Esophagus squamous epithelium (tissue), 5 donors: ENCODE results near the gene PLOD2. TPM values are rescaled to one million over a fixed set of nuclear protein-coding genes. Genes with fewer than 3 reads are reported as not detected.

Experiments
- DNase-seq: peaks from one replicate; lab custom pipeline; 2025; lab: John Stamatoyannopoulos, UW
- H3K27ac ChIP-seq, 4 donors: fragments of 200-600 bp; sonication (generic); one replicate each; pipeline ENCODE4 v1.5.1; 2016 to 2019; ENCODE audit warnings: mild to moderate bottlenecking in 1 of 4
- H3K27me3 ChIP-seq, 4 donors: fragments of 200-600 bp; sonication (generic); 1 replicate in 3 of 4; 2 replicates in 1 of 4; pipeline versions ENCODE4 v1.5.1 to v1.6.0; 2017 to 2021; ENCODE audit warnings: antibody characterized with exemption in 1 of 4
- H3K36me3 ChIP-seq, 3 donors: fragments of 200-600 bp; sonication (generic); one replicate each; pipeline ENCODE4 v1.5.1; 2016 to 2019
- H3K4me1 ChIP-seq, 3 donors: fragments of 200-600 bp; sonication (generic); one replicate each; pipeline ENCODE4 v1.5.1; 2017 to 2019
- H3K4me3 ChIP-seq, 4 donors: fragments of 200-600 bp; sonication (generic); 1 replicate in 3 of 4; 2 replicates in 1 of 4; pipeline ENCODE4 v1.5.1; 2016 to 2019; ENCODE audit warnings: mild to moderate bottlenecking in 2 of 4, moderate library complexity in 1 of 4
- H3K9me3 ChIP-seq, 3 donors: fragments of 200-600 bp; sonication (generic); one replicate each; pipeline ENCODE4 v1.5.1; 2016 to 2019
- POLR2A ChIP-seq, 4 donors: fragments of 450-650 bp; IDR thresholded peaks; one replicate each; pipeline ENCODE4 v1.6.1; 2017; ENCODE audit warnings: antibody characterized with exemption in 4 of 4, mild to moderate bottlenecking in 4 of 4, moderate library complexity in 3 of 4
- WGBS, 2 donors: methylation state at CpG; one replicate each; pipeline ENCODE4 v1.1.5; 2018; 5-methylcytosine and 5-hydroxymethylcytosine counted together
- intact Hi-C: fragments of 100-400 bp; cut with DNase I; formaldehyde crosslinking; loops from one replicate; pipeline ENCODE4 v1.15.0; 2022
- total RNA-seq, 4 donors: library from RNA; depleted of rRNA; stranded (reverse); fragments of >200 nt; gene quantifications; one replicate each; pipeline ENCODE4 v1.1.0, GENCODE V29; 2016
- TF ChIP-seq, protein P1 (sequence below), 6 experiments: fragments of 450-650 bp in 4 of 6; fragments of 200-600 bp in 2 of 6; sonication (generic) in 2 of 6; IDR thresholded peaks; one replicate each; pipeline ENCODE4 v1.5.1; 2016 to 2019; ENCODE audit warnings: antibody characterized with exemption in 6 of 6, mild to moderate bottlenecking in 4 of 6, moderate library complexity in 4 of 6
- donor health status: DM: yes; HTN: yes; CAD: no.

The PLOD2 gene
- total RNA-seq, 4 donors from 2014 or later: 13.3 to 29.1 (median 23.2) TPM

- no peak for TF ChIP-seq POLR2A (IDR thresholded peaks at IDR 0.05)
- TF ChIP-seq, protein P1, sequence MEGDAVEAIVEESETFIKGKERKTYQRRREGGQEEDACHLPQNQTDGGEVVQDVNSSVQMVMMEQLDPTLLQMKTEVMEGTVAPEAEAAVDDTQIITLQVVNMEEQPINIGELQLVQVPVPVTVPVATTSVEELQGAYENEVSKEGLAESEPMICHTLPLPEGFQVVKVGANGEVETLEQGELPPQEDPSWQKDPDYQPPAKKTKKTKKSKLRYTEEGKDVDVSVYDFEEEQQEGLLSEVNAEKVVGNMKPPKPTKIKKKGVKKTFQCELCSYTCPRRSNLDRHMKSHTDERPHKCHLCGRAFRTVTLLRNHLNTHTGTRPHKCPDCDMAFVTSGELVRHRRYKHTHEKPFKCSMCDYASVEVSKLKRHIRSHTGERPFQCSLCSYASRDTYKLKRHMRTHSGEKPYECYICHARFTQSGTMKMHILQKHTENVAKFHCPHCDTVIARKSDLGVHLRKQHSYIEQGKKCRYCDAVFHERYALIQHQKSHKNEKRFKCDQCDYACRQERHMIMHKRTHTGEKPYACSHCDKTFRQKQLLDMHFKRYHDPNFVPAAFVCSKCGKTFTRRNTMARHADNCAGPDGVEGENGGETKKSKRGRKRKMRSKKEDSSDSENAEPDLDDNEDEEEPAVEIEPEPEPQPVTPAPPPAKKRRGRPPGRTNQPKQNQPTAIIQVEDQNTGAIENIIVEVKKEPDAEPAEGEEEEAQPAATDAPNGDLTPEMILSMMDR (IDR thresholded peaks at IDR 0.05): no peak
- Histone ChIP-seq H3K36me3 (no peaks in the 10 kb centered on the region), H3K27me3 (peaks cover 0 to 11% (median 0%) of the 10 kb centered on the region in 4 donors), H3K4me1 (peaks cover 0 to 64% (median 33%) of the 10 kb centered on the region in 3 donors), H3K9me3 (no peaks in the 10 kb centered on the region), H3K4me3 (no peak overlapping the region), H3K27ac (no peak overlapping the region)
- intact Hi-C loops: no loop called here
- DNase-seq: no peak
Measured at GRCh38 chr3:146164506-146164905, 3.5 kb upstream of the PLOD2 start.

DNA sequence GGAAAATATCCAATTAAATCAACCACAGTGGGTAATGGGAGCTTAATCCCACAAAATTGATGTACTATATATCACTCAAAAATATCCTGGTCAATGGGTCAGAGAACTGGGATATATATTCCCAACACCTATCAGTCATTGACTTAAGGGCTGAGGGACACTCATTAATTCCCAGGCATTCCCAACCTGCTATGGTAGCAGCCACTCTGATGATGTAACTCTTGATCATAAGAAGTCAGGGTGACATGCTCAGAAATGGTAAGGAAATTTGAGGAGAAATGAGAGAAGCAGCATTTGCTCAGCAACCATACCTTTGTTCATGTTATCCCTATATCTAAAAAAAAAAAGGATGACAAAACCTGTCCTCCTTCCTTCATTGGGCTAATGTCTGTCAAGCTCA is 3.1 kb upstream of the PLOD2 start:
- Histone ChIP-seq H3K27me3 (peaks cover 0 to 11% (median 0%) of the 10 kb centered on the region in 4 donors), H3K36me3 (no peaks in the 10 kb centered on the region), H3K27ac (peak overlapping the region; percentile 3 to 94 (median 32)), H3K4me1 (peaks cover 0 to 68% (median 33%) of the 10 kb centered on the region in 3 donors), H3K4me3 (no peak overlapping the region), H3K9me3 (no peaks in the 10 kb centered on the region)
- no peak for TF ChIP-seq POLR2A (IDR thresholded peaks at IDR 0.05)
- TF ChIP-seq, protein P1 (IDR thresholded peaks at IDR 0.05): no peak
- intact Hi-C loops: no loop called here
- no peak for DNase-seq

DNA sequence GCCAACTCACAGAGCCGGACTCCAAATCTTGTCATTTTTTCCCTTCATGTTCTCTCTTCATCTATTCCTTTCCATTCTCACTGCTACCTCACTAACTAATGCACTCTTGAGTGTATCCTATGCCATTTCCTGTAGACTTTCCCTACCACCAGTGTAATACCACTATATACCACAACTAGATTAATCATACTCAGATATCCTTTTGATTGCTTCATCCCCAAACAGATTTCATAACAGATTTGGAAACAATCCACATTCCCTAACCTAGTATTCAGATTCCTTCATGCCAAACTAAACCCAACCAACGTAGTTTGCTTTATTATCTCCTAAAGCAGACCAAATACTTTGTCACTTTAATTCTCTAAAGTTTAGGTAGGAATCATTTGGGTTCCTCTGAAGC is 2.6 kb upstream of the PLOD2 start:
- intact Hi-C loops: no loop called here
- no peak overlapping the region for H3K4me3 ChIP-seq
- TF ChIP-seq, protein P1 (IDR thresholded peaks at IDR 0.05): peak in 4 of 6 experiments; percentile 43 to 75 (median 59)
- no peak for TF ChIP-seq POLR2A (IDR thresholded peaks at IDR 0.05)
- H3K9me3 ChIP-seq: no peaks in the 10 kb centered on the region
- H3K27ac ChIP-seq: peak overlapping the region; percentile 3 to 94 (median 32)
- peaks cover 0 to 11% (median 0%) of the 10 kb centered on the region in 4 donors for H3K27me3 ChIP-seq
- H3K4me1 ChIP-seq: peaks cover 0 to 73% (median 35%) of the 10 kb centered on the region in 3 donors
- no peak for DNase-seq
- H3K36me3 ChIP-seq: no peaks in the 10 kb centered on the region
- WGBS, 2 donors: 36 to 41% methylated on average over 2 of the region's 2 CpGs

GRCh38 chr3:146162561-146162960 is 1.6 kb upstream of the PLOD2 start:
- Histone ChIP-seq H3K9me3 (no peaks in the 10 kb centered on the region), H3K27ac (peak overlapping the region; percentile 93 to 98 (median 95)), H3K27me3 (peaks cover 0 to 11% (median 0%) of the 10 kb centered on the region in 4 donors), H3K4me1 (peaks cover 0 to 84% (median 41%) of the 10 kb centered on the region in 3 donors), H3K4me3 (no peak overlapping the region), H3K36me3 (no peaks in the 10 kb centered on the region)
- DNase-seq: no peak
- intact Hi-C loops: no loop called here
- TF ChIP-seq POLR2A (IDR thresholded peaks at IDR 0.05): no peak
- 82 to 100% methylated on average over 2 of the region's 2 CpGs for WGBS, 2 donors

DNA sequence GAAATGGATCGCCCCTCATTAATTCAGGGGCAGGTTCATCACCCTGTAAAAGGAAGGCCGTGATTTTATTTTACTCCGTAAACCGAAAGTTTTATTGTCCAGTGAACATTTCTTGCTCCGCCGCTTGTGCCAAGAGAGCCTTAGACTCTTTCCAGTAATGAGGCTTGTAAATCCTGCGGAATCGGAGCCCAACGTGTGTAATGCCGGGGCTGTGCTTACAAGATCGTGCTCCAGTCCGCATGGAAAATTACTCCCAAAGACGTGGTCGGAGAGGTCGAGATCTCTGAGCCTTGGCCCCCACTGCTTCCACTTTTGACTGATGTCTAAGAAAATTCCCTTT is 649 bp upstream of the PLOD2 start:
- TF ChIP-seq POLR2A (IDR thresholded peaks at IDR 0.05): no peak
- TF ChIP-seq, protein P1 (IDR thresholded peaks at IDR 0.05): no peak
- Histone ChIP-seq H3K4me3 (peak overlapping the region; percentile 67 to 93 (median 86)), H3K4me1 (peaks cover 3 to 84% (median 47%) of the 10 kb centered on the region in 3 donors), H3K27me3 (peaks cover 0 to 11% (median 0%) of the 10 kb centered on the region in 4 donors), H3K36me3 (no peaks in the 10 kb centered on the region), H3K27ac (peak overlapping the region; percentile 93 to 98 (median 95)), H3K9me3 (no peaks in the 10 kb centered on the region)
- 3 to 13% methylated on average over 10 to 15 of the region's 15 CpGs for WGBS, 2 donors
- intact Hi-C loops: no loop called here
- no peak for DNase-seq
